Activated naive CD4-positive, alpha-beta T cell treated with Interleukin-2 at 50 U/mL for 16 hours (primary cell): Measurements from ENCODE around the gene C16orf92.
"Not testable (repeated sequence)": the region's sequence is repeated elsewhere in the genome, so short reads cannot be mapped to it uniquely, and the experiment has no call there.

ENCODE experiments used
- DNase-seq: peaks from one replicate; pipeline ENCODE4 v3.0.0-alpha.2; 2020

Gene C16orf92

DNA sequence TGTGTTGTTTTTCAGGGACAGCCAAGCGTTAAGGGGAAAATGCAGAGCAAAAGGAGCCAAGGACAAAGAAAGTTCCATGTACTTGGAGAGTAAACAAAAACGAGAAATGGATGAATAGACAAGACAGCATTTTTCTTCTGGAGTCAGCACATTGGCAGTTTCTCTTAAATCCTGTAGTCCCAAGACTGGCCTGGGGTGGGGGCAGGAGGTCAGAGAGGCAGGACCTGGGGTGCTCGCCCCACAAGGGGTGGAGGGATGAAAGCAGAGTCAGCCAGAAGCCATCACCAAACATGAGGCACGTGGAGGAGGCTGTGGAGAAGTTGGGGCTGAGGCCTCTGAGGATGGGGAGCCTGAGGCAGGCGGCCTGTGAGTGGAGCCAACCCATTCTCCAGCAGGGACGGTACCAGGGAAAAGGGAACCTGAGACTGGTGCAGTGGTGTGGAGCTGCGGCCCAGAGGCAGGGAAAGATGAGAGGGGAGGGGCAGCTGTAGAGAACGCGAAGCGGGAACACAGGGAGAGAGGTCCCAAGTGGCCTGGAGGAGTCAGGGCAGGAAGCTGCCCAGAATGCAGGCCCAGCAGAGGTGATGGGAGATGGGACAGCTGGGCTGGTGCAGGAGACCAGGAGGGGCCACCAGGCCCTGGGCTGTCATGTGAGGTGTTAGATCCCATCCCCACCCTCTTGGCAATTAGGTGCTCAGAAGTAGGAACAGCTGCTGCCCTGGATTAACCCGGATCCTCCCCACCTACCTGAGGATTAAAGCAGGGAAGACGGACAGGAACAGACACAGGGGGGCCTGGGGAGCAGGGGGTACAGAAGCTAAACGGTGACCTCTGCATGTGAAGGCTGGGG, 4.8 kb downstream of the C16orf92 start:
- DNase-seq, result no peak

DNA sequence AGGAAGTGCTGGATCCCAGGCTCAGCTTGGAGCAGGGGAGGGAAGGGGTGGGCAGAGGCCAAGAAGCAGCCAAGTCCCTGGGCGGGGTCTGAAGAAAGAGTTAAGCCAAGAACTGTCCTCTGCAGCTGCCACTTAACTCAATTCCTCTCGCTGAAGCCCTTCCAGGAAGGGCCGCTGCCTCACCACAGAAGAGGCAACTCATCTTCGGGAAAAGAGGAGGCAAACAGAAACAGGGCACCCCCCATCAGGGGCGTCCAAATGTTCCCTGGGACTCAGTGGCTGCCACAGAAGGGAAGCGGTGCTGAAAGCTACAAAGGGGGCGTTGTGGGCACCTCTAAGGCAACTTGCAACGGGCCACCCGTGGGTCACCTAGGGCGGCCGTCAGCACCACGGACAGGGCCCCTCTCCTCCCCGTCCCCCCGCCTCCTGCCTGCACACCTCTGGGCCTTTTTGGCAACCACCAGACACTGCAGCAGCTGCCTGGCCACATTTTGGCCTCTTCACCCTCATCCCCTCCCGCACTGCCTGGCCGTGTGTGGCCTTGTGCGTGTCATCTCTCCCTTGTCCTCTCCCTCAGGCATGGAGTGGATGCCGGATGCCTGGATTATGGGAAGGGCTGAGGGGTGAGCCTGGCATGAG, 5.6 kb downstream of the C16orf92 start:
- peak; percentile 31 for DNase-seq

DNA sequence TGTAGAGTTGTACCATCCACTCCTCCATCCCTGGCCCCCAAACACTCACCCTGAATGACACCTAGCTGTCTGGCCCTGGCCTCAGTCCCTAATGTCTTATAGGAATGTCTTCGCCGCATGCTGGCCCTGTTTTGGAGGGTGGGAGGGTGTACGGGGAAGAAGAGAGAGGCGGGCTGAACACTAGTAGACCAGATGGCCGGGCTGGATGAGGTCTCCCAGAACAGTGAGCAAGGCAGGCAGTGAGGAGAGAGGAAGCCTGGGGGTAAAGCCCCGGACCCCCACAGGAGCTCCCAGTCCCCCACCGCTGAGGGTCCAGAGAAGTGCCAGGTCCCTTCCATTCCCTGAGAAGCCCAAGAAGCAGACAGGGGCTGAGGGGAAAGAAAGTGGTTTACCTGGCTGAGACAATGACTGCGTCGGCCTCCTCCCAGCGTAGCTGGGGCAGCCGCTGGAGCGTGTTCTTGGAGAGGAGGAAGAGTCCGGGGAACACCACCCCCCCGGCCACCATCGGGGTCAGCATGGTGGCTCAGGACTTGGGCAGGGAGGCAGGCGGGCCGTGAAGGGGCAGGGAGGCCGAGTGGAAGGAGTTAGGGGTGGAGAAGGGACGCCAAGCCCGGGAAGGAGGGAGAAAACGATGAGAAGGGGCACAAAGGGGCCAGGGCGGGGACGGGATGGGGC, 7.2 kb downstream of the C16orf92 start:
- DNase-seq, result no peak

DNA sequence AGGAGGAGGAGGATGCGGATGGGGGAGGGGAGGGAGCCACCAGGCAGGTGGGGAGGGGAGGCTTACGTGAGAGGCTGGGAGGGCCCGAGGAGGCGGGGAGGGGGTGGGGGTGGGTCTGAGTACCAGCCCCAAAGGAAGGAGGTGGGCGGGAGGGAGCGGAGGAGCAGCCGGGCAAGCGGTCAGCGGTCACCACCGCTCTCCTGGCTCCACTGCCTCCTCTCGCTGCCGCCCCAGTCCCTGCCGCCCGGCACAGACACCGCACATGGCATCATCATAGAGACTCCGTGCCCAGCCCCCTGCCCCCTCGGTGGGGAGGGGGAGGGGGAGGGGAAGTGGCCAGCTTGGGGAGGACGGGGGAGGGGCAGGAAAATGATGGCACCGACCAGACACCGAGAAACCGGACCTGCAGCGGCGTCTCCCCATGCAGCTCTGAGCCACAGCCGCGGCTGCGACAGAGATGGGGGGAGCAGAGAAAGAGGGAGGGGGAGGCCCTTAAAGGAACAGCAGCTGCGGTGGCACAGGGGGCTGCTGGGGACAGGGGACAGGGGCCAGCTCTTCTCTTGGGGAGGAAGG, 7.9 kb downstream of the C16orf92 start, which contains the start of gene TLCD3B:
TLCD3B (minus strand) TSS at position 431 of the 573 bp plus-strand sequence. CDS start 744 bp downstream, outside the sequence.
- no peak for DNase-seq

DNA sequence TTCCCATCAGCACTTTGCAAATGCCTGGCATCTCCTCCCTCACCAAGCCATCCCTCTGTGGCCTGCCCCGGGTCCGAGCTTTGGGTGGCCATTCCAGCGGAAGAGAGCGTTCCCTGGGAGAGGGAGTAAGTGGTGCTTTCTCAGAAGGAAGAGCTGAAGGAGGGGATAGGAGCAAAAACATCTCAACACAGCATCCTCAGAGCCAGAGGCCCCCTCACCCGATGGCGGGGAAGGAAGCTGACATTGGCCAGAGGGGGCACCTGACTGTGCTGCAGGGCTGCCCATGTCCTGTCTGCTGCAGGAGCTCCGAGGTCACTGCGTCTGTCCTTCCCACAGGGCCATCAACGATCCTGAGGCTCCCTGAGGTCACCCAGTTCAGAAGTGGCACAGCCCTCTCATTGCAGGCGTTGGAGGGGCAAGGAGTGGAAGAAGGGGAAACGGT, 8.5 kb downstream of the C16orf92 start:
- DNase-seq, result no peak

DNA sequence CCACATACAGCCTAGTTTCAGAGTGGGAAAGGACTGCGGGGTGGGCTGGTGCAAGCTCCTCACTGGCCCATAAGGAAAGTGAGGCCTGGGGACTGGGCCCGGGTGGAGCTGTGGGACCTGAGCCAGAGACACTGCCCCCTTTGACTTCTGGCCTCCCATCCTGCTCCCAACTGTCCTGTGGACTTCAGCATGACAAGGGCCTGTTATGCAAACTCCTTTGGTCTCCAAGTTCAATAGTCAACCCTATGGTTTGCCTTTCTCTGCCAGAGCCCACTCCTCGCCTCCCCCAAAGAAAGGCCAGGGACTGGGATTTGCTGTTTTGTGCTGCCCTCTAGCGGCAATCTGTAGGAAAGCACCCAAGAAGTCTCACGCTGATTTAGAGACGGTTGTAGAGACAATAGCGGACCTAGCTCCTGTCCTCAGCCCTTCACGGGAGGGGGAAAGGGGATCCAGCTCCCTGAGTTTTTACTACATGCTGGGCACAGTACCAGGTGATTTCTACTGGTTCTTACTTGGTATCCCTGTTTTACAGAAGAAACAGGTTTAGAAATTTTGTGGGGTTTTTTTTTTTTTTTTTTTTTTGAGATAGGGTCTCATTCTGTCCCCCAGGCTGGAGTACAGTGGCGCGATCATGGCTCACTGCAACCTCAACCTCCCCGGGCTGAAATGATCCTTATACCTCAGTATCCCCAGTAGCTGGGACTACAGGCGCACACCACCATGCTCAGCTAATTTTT, 9.3 kb downstream of the C16orf92 start:
- peak; percentile 66 for DNase-seq

DNA sequence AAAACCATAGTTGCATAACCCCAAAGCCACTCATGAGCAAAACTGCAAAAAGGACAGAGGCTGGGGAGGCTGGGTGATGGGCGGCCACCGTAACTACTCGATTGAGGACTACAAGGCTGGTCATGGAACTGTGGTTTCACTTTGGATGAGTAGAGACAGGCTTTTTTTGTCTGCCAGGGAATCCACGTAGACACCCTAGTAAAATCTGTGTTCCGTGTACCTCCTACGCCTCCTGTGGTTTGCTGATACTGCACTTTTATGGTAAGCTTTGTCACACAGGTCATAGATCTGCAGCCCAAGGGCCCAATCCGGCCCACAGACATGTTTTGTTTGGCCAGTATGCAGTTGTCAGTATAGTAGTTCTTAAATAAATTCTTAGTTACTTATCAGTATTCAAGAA, 10.3 kb downstream of the C16orf92 start:
- DNase-seq, result peak; percentile 43

DNA sequence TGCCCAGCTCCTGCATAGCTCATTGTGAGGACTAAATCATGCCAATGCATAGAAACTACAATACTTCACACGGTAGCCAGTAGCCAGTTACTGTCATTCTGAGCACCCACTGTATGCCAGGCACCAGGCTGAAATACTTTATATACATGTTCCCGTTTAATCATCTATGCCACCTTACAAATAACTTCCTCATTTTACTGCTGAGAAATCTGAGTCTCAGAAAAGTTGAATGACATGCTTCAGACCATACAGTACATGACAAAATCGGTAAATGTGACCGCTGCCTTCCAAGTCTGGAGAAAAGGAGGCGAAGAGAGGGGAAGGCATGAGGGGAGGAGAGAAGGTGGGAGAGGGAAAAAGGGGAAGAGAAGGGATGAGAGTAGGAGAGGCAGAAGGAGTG, 17.2 kb downstream of the C16orf92 start:
- DNase-seq, result no peak

DNA sequence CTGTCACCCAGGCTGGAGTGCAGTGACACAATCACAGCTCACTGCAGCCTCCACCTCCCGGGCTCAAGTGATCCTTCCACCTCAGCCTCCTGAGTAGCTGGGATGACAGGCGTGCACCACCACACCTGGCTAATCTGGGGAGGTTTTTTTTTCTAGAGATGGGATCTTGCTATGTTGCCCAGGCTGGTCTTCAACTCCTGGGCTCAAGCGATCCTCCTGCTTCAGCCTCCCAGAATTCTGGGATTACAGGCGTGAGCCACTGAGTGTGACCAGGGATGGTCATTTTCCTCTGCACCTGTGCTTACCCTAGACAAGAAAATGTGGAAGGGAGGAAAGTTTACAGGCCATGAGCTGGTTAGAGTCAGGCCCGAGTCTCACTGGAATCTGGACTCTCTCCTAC, 17.7 kb downstream of the C16orf92 start:
- DNase-seq, result not testable (repeated sequence)

DNA sequence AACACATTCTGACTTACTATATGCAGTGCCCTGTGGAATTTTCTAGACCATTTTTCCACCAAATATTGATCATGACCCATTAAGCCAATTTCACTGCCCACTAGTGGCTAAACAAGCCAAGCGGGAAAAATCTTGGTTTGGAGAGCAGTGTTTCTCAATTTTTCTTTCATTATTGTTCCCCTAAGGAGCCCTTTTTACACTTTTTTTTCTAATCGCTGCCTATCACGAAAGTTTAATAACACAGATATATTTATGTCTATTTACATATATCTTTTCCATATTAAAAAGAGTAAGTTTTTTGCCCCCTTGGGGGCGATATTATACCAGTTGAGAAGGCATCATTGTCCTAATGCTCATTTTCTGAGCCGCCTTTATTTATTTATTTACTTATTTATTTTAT, 18.8 kb downstream of the C16orf92 start:
- no peak for DNase-seq

DNA sequence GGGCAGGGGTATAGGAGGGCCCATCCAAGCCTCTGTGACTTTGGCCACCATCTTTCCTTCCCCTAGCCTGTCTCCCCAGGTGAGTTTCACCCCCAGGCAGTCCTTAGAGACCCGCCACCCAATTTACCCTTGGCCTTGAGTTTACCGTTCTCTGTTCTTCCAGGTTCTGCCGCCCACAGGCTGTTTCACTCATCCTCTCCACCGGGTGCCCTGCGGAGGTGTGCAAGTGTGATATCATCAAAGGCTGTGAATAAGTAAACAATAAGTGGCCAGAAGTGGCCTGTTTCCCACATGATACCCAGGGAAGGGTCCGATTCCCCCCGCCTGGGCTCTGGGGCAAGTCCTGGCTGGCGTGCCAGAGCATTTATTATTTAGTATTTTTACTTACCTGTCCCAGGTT, 23.2 kb downstream of the C16orf92 start:
- DNase-seq, result no peak

DNA sequence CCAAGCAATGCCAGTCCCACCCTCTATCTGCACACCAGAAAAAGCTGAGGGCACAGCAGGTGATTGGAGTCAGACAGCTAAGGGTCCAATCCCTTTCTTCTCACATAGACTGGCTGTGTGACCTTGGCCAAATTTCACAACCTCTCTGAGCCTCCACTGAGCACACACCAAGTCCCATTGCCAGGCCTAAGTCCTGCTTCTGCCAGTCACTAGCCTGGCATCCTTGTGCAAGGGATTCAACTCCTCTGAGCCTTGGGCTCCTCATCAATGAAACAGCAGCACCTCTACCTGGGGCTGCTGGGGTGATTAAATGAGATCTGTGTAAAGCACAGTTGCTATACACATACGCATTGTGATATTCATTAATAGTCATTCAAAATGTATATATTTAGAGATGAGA, 23.6 kb downstream of the C16orf92 start:
- DNase-seq, result no peak

DNA sequence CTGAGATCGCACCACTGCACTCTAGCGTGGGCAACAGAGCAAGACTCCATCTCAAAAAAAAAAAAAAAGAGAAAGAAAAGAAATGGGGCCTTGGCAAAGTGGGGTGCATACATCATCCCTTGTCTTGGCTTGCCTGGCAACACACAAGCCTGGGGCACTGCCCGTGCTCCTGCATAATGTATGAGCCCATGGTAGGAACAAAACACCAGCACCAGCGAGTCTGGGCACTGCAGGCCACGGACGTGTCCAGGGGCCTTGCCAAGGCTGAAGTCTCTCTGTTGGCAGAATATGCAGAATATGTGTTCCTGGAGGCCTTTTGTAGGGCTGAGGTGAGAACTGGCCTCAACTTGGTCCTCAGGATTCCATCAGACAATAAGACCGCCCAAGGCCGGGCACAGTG, 26.9 kb downstream of the C16orf92 start:
- DNase-seq, result no peak

DNA sequence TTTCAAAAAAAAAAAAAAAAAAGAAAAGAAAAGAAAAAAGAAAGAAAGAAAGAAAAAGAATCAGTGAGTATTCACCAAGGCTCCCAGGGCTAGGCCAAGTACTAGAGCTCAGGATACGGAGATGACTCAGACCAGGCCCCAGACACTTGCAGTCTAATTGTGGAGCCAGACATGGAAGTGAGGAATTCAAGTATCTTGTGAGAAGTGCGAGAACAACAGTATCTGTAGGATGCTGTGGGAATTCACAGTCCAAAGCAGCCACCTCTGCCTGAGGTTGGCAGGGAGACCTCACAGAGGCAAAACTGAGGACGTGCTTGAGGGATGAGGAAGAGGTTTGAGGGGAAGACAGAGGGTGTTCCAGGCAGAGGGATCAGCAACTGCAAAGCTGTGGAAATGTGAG, 28.5 kb downstream of the C16orf92 start:
- no peak for DNase-seq

DNA sequence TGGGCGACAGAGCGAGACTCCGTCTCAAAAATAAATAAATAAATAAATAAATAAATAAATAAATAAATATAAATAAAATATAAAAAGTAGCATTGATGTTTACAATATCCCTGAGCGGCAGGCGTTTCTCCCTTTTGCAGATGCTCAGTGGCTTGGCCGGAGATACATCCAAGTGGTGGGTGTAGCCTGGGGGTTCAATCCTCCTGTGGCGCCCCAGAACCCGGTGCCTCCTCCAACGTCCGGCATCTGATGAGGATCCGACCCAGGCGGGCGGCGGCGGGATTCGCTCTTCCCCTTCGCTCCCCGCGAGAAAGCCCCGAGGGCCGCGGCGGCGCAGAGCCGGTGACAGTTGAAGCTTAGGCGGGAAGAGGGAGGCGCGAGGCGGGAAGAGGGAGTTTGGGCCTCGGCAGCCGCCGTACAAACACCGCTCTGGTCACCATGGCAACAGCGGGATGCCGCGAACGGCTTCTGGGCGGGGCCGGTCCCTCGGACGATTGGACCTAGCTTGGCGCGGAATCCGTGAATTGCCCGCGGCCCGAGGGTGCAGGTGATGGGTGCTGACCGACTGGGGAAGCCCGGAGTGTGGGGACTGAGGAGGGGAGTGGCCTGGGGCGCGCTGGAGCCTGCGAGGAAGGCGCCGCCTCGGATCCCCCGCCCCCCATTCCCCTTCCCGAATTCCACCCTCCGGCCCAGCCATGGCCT, 29.8 kb downstream of the C16orf92 start:
- DNase-seq, result peak; percentile 91

DNA sequence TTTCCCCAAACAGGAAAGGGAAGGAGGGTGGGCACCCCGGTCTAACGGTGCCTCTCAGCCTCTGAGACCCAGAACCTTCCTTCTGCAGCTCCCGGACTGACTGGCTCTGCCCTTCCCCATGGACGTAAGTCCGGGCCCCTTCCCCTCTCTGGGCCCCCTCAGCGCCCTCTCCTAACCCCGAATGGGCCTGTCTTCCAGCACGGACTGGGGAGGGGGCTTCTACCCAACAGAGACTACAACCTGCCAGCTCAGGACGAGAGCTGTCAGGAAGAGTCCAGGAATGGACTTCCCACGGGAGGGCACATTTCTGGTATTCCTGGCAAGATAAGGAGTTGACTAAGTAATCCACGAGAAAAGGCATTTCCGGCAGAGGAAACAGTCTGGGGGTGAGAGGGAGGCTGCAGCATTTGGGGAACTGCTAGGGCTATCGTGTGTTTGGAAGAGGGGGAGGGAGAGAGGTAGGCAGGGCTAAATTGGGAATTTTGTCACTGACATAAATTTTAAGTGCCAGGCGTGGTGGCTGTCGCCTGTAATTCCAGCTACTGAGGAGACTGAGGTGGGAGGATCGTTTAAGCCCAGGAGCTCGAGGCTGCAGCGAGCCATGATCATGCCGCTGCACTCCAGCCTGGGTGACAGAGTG, 30.5 kb downstream of the C16orf92 start:
- DNase-seq, result no peak

DNA sequence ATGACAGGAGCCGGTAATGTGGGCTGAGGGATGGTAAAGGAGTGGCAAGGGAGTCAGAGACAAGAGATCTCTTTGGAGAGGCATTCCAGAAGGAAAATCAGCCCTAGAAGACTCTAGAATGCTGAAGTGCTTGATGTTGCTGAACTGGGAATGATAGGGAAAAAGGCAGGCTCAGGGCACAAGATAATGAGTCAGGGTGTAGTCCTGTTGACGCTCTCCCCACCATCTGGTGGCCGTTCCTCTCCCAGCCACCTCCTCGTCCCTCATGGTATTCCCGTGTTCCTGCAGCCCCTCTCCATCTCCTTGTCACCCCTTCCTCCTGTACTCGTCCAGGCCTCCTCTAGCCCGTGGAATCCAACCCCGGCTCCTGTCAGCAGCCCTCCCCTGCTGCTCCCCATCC, 31.5 kb downstream of the C16orf92 start:
- DNase-seq, result no peak

DNA sequence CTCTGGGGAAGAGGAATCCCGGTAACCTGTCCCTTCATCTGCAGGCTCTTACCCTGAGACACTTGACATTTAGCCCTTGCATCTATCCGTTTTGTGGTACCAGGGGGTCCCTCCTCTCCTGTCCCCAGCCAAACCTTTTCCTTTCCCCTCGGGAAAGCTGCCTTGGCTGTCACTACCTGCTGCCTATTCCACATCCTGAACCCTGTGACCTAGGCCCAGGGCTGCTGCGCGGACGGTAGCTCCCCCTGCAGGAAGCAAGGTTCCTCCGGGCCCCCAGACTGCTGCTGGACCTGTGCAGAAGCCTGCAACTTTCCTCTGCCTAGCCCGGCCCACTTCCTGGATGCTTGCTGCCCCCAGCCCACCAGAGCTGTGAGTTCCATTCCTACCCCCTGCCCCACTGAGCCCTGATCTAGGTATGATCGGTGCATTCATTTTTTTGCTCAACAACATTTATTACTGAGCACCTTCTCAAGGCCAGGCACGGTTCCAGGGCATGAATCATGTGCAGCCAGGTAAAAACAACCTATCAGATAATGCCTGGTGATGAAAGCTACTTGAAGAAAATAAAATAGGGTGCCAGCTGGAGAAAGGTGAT, 32.1 kb downstream of the C16orf92 start:
- peak; percentile 56 for DNase-seq

DNA sequence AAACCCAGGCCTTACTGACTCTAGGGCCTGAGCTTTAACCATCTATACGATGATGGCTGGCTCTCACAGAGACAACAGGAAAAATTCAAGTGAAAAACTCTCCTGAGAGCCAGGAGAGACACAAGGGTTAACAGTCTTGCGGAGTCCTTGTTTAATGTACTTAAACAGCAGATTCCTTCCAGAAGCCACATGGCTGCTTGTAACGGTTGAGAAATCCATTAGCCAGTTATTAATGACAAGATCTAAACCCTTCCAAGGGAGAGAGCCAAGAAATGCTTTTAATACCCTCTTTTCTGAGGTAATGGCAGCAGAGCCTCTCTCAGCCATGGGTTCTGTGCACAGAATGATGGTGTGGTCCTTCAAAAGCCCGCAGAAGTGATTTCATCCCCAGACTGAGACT, 37.3 kb downstream of the C16orf92 start:
- DNase-seq, result no peak

DNA sequence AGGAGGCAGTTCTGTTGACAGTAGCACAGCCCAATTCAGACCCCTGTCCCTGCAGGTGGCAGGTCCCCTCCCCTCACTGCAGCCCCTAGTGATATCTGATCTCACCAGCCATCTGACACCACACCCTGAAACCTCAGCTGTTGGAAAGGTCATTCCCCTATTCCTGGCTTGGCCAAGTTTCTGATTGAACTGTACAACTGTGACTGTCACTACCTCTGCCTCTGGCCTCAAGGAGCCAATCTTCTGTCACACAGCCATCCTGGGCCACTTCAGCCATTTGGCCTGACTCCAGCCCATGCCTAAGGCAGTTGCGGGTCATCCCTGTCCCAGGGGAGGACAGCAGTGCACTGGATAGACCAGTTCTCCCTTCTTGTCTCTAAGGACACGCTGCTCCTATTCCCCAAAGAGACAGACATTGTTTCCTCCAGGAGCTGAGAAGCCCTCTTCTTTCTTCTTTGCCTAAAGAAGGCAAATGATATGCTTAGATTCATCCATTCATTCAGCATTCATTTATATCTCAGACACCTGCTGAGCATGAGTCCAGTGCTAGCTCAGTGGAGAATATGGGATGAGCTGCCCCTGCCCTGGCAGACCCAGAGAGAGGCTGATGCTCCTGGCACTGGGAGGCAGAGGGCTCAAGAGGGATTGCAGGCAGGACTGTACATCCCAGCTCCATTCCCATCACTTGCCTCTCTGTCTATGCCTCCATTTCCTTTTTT, 38.0 kb downstream of the C16orf92 start:
- DNase-seq, result no peak
